ENCODE results near the gene TMC8.

DNA sequence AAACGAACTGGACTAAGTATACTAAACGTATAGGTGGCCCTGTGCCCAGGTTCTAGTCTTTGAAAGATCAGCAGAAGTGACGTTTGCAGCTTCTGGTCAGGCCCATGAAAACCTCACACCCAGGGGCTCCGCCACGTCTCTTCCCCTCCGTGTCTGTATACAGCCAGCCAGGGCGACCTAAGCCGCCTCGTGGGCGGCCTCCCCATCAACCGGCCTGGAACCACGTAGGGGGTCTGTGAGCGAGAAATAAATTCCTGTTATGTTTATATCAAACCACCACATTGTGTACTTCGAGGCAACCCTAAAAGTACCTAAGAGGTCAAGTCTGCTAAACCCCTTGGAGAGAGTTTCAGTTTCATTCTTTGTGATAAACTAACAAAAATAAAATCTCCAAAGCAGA is 49.5 kb downstream of the TMC8 start:
- TF ChIP-seq EZH2 (IDR thresholded peaks at IDR 0.05; ENCODE audit: borderline replicate concordance, low read depth, low read length, severe bottlenecking) = no peak
- TF ChIP-seq, protein P1, sequence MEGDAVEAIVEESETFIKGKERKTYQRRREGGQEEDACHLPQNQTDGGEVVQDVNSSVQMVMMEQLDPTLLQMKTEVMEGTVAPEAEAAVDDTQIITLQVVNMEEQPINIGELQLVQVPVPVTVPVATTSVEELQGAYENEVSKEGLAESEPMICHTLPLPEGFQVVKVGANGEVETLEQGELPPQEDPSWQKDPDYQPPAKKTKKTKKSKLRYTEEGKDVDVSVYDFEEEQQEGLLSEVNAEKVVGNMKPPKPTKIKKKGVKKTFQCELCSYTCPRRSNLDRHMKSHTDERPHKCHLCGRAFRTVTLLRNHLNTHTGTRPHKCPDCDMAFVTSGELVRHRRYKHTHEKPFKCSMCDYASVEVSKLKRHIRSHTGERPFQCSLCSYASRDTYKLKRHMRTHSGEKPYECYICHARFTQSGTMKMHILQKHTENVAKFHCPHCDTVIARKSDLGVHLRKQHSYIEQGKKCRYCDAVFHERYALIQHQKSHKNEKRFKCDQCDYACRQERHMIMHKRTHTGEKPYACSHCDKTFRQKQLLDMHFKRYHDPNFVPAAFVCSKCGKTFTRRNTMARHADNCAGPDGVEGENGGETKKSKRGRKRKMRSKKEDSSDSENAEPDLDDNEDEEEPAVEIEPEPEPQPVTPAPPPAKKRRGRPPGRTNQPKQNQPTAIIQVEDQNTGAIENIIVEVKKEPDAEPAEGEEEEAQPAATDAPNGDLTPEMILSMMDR (IDR thresholded peaks at IDR 0.05; ENCODE audit: borderline replicate concordance, extremely low read depth, low read length, poor library complexity, severe bottlenecking) = no peak

Data from DND-41 (cell line).